HepG2 (cell line): Measurements from ENCODE around the gene GTSF1L. TPM values are rescaled to one million over a fixed set of nuclear protein-coding genes. Genes with fewer than 3 reads are reported as not detected.

ENCODE experiments used
- ATAC-seq: fragments of 200-7000 bp; cut with Tn5 transposase; 3 replicates; pipeline ENCODE4 v1.9.1; 2020; ENCODE audit warnings: mild to moderate bottlenecking, moderate library complexity
- BruUV-seq: library from RNA; stranded (reverse); fragments of 400-500 nt; replicated peaks from 2 replicates; lab custom pipeline; 2021; lab: Mats Ljungman, UMichigan
- CTCF ChIA-PET: fragments of 300-600 bp; formaldehyde crosslinking; extraction: SDS; loops from one replicate; lab custom pipeline; 2021; ENCODE audit warnings: low total read pairs, inconsistent platforms, low intra/inter-chr PET ratio; lab: Yijun Ruan, JAX
- POLR2A ChIA-PET: fragments of 350-600 bp; sonication (Branson Sonifier 250); formaldehyde crosslinking; loops from one replicate; lab custom pipeline; 2020; ENCODE audit warnings: antibody characterized with exemption, inconsistent platforms; lab: Yijun Ruan, JAX
- DNase-seq: peaks from one replicate; pipeline ENCODE4 v3.0.0-alpha.2; 2015; ENCODE audit warnings: low spot score
- FAIRE-seq: peaks from 3 replicates; lab custom pipeline; 2011; peaks lifted over from hg19 to GRCh38; lab: Jason Lieb, UNC
- H2AFZ ChIP-seq: one replicate; pipeline ENCODE4 v1.6.1; 2011; ENCODE audit warnings: low read length, inconsistent platforms
- H3K27ac ChIP-seq: fragments of 300-600 bp; 3 replicates; pipeline ENCODE4 v1.8.0; 2011; ENCODE audit warnings: mixed run types, mild to moderate bottlenecking, mixed read lengths, low read length, inconsistent platforms; ENCODE audit not compliant: insufficient read depth; ENCODE audit errors: extremely low read length
- H3K27me3 ChIP-seq, 2 experiments: fragments of 200-600 bp in 1 of 2; 2 replicates in 1 of 2; 3 replicates in 1 of 2; pipeline versions ENCODE4 v1.6.0 to v1.8.0; 2011; ENCODE audit warnings: low read length in 2 of 2, mild to moderate bottlenecking in 2 of 2, moderate library complexity in 2 of 2, inconsistent platforms in 1 of 2; ENCODE audit not compliant: insufficient read depth in 2 of 2, control insufficient read depth in 1 of 2
- H3K36me3 ChIP-seq, 2 experiments: fragments of 200-600 bp in 1 of 2; replicated peaks in 1 of 2; 2 replicates in 1 of 2; 3 replicates in 1 of 2; pipeline versions ENCODE4 v1.5.1 to v1.8.0; 2011; ENCODE audit warnings: low read length in 2 of 2, inconsistent platforms in 1 of 2; ENCODE audit not compliant: insufficient read depth in 2 of 2, control insufficient read depth in 1 of 2
- H3K4me1 ChIP-seq: 2 replicates; pipeline ENCODE4 v1.5.1; 2012; ENCODE audit warnings: low read length, inconsistent platforms; ENCODE audit not compliant: insufficient read depth
- H3K4me2 ChIP-seq: 2 replicates; pipeline ENCODE4 v1.6.0; 2011; ENCODE audit warnings: low read depth, low read length, inconsistent platforms
- H3K4me3 ChIP-seq, 3 experiments: fragments of 200-600 bp in 1 of 3; sonication (generic), shearing (Covaris generic) in 1 of 3; replicated peaks in 1 of 3; 2 replicates each; pipeline ENCODE4 v1.5.1; 2011 to 2016; ENCODE audit warnings: low read length in 3 of 3, inconsistent platforms in 2 of 3, low read depth in 2 of 3, mild to moderate bottlenecking in 2 of 3, control low read depth in 1 of 3, mixed read lengths in 1 of 3; ENCODE audit not compliant: insufficient read depth in 1 of 3
- H3K79me2 ChIP-seq: one replicate; pipeline ENCODE4 v1.6.1; 2011; ENCODE audit warnings: low read length, inconsistent platforms; ENCODE audit not compliant: insufficient read depth
- H3K9ac ChIP-seq: 2 replicates; pipeline ENCODE4 v1.6.0; 2011; ENCODE audit warnings: mild to moderate bottlenecking, low read depth, low read length, inconsistent platforms; ENCODE audit not compliant: insufficient read depth
- H3K9me3 ChIP-seq: 2 replicates; pipeline ENCODE4 v1.5.1; 2012; ENCODE audit warnings: mild to moderate bottlenecking, low read length
- H4K20me1 ChIP-seq: 2 replicates; pipeline ENCODE4 v1.6.0; 2011; ENCODE audit warnings: inconsistent platforms, mild to moderate bottlenecking, low read length, moderate library complexity; ENCODE audit not compliant: insufficient read depth
- BORCS8-MEF2B ChIP-seq: sonication (generic); formaldehyde crosslinking; IDR thresholded peaks from 2 replicates; pipeline ENCODE4 v1.8.0; 2022; ENCODE audit warnings: mild to moderate bottlenecking, missing genetic modification reagents
- RFX1 ChIP-seq: fragments of 450-650 bp; IDR thresholded peaks from 2 replicates; pipeline ENCODE4 v1.6.1; 2017
- SNAPC2 ChIP-seq: sonication (generic); formaldehyde crosslinking; IDR thresholded peaks from 2 replicates; pipeline ENCODE4 v1.8.1; 2022; ENCODE audit warnings: mild to moderate bottlenecking, missing genetic modification reagents
- ZNF709 ChIP-seq: sonication (generic); formaldehyde crosslinking; IDR thresholded peaks from 2 replicates; pipeline ENCODE4 v1.5.0; 2020; ENCODE audit warnings: mild to moderate bottlenecking, missing genetic modification reagents
- WGBS: methylation state at CpG from one replicate; pipeline ENCODE4 v1.1.6; 2017; ENCODE audit warnings: low lambda C conversion rate; 5-methylcytosine and 5-hydroxymethylcytosine counted together
- in situ Hi-C: cut with HindIII; loops from 2 replicates; pipeline ENCODE4 v1.10.0; 2017; ENCODE audit warnings: low pct_unique_long_range_greater_than_20kb; ENCODE audit not compliant: extremely low pct_ligation_motif_present
- intact Hi-C: fragments of 100-400 bp; cut with micrococcal nuclease; formaldehyde crosslinking; loops from one replicate; pipeline ENCODE4 v1.10.0; 2022; ENCODE audit not compliant: unreplicated experiment
- polyA plus RNA-seq, 8 experiments: library from polyadenylated mRNA; depleted of rRNA in 3 of 8; stranded (reverse) in 7 of 8; unstranded in 1 of 8; fragments of >200 nt; fragmentation: Illumina TruSeq in 4 of 8; extraction: Trizol in 4 of 8; gene quantifications; 2 replicates each; pipeline versions ENCODE4 v1.2.1 to v1.2.3, GENCODE V29; 2011 to 2016; ENCODE audit warnings: low read depth in 4 of 8, missing spikeins in 1 of 8, mixed read lengths in 1 of 8; ENCODE audit not compliant: insufficient read depth in 1 of 8
- total RNA-seq, 5 experiments: library from RNA; depleted of rRNA; stranded (reverse); fragments of >200 nt; fragmentation: Illumina TruSeq; extraction: Trizol; gene quantifications; 2 replicates each; pipeline ENCODE4 v1.2.3, GENCODE V29; 2016; ENCODE audit warnings: low read depth in 1 of 5
- TF ChIP-seq, protein P1 (sequence below): sonication (generic); formaldehyde crosslinking; IDR thresholded peaks from 2 replicates; pipeline ENCODE4 v1.5.1; 2020; ENCODE audit warnings: mild to moderate bottlenecking, missing genetic modification reagents

The GTSF1L gene
- total and polyA plus RNA-seq, 2 of the 13 experiments (the other 11 are each of a cell fraction or from before 2014, with no cell fraction given) = not detected

DNA sequence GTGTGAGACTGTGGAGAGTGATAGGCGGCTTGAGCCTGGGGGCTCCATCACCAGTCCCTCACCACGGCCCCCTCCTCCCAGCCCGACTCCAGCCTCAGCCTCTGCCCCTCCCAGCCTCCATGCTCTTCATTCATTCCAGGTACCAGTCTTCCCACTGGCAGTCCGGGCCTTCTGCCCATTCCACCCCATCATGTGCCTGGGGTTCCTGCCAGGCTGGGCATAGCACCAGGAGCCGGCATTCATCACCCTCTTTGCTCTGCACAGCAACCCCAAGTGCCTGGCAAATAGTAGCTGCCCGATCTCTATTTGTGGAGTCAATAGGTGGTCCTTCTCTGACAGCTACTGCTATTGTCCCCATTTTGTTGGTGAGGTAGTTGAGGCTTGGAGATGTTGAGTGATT is 39.6 kb upstream of the GTSF1L start (continued):
- TF ChIP-seq, protein P1, sequence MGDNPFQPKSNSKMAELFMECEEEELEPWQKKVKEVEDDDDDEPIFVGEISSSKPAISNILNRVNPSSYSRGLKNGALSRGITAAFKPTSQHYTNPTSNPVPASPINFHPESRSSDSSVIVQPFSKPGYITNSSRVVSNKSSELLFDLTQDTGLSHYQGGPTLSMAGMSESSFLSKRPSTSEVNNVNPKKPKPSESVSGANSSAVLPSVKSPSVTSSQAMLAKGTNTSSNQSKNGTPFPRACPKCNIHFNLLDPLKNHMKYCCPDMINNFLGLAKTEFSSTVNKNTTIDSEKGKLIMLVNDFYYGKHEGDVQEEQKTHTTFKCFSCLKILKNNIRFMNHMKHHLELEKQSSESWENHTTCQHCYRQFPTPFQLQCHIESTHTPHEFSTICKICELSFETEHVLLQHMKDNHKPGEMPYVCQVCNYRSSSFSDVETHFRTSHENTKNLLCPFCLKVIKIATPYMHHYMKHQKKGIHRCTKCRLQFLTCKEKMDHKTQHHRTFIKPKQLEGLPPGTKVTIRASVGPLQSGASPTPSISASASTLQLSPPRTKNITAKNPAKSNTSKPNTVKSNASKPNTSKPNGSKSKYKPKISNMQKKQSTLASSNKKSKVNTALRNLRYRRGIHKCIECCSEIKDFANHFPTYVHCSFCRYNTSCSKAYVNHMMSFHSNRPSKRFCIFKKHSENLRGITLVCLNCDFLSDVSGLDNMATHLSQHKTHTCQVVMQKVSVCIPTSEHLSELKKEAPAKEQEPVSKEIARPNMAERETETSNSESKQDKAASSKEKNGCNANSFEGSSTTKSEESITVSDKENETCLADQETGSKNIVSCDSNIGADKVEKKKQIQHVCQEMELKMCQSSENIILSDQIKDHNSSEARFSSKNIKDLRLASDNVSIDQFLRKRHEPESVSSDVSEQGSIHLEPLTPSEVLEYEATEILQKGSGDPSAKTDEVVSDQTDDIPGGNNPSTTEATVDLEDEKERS (CRISPR knock-in tag) = no peak
- TF ChIP-seq ZNF709 (CRISPR knock-in tag) (no peak), SNAPC2 (CRISPR knock-in tag) (no peak)

DNA sequence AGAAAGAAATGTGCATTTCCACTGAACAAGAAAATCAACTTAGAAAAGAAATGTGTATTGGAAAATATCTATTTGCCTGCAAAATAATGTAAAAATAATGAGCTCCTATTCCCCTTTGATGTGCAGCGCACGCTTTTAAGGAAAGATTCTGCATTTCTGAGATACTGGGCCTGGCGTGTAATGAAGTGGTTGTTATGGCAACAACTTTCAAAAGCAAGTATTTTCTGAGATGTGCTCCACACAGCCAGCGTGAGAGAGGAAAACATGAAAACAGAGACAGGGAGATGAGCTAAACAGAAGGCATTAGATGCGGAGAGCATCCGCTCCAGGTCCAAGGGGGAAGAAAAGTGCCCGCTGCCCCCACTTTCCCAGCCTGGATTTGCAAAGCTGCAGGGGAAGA is 39.1 kb upstream of the GTSF1L start:
- POLR2A ChIA-PET = no interaction called here

More for the DNA sequence above, 39.1 kb upstream of the GTSF1L start:
- Histone ChIP-seq H2AFZ (no peak overlapping the region), H3K4me1 (no peaks in the 10 kb centered on the region), H3K36me3 (no peaks in the 10 kb centered on the region), H3K27ac (no peak overlapping the region), H3K9me3 (no peaks in the 10 kb centered on the region), H3K9ac (no peak overlapping the region), H3K4me2 (no peak overlapping the region), H4K20me1 (no peaks in the 10 kb centered on the region), H3K4me3 (no peak overlapping the region), H3K79me2 (no peaks in the 10 kb centered on the region), H3K27me3 (peaks cover 6 to 64% of the 10 kb centered on the region in 2 experiments)
- no peak for ATAC-seq
- intact Hi-C loops = no loop called here
- TF ChIP-seq BORCS8-MEF2B (CRISPR knock-in tag) = no peak
- TF ChIP-seq RFX1 = peak; percentile 15; the same call in 1 of the 2 replicates
- no peak for FAIRE-seq
- CTCF ChIA-PET = no interaction called here
- in situ Hi-C loops = no loop called here
- WGBS = 32% methylated on average over 7 of the region's 7 CpGs
- DNase-seq = no peak
- BruUV-seq = no TSS peak
